ENCODE data around the gene FASLG. TPM values are rescaled to one million over a fixed set of nuclear protein-coding genes. Genes with fewer than 3 reads are reported as not detected.

FASLG gene
- total and polyA plus RNA-seq, 4 donors: 0.14 to 0.61 (median 0.30) TPM

GRCh38 chr1:172630868-172631267, 28.0 kb upstream of the FASLG start:
- H3K9ac ChIP-seq (ENCODE audit: low read depth in 1 of 2, low read length in 2 of 2): no peak overlapping the region
- WGBS: 69% methylated on average over 3 of the region's 3 CpGs

DNA sequence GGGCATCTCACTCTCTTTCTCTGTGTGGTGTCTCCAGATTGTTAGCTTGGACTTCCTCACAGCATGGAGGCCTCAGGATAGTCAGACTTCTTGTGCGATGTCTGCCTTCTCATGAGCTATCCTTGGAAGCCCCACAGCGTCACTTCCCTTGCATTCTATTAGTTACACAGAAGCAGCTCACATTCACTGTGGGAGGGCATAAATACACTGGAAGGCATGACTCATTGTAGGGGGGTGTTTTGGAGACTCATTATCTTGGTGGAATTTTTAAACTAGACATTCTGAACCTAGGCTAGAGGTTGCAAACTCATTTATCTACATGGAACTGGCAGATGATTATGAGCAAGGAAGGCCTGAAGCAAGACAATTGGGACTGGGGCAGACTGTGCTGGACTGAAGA, 21.4 kb upstream of the FASLG start:
- DNase-seq (ENCODE audit: low spot score): no peak
- no peaks in the 10 kb centered on the region for H3K36me3 ChIP-seq (ENCODE audit: control insufficient read depth in 4 of 4, insufficient read depth in 3 of 4, low read depth in 1 of 4, low read length in 3 of 4)
- 93% methylated on average over 2 of the region's 2 CpGs for WGBS
- no peaks in the 10 kb centered on the region for H3K4me1 ChIP-seq (ENCODE audit: control insufficient read depth in 4 of 4, insufficient read depth in 4 of 4, low read length in 3 of 4)
- TF ChIP-seq EGR1 (IDR thresholded peaks at IDR 0.05; ENCODE audit: low read depth in 2 of 2) (no peak), HNF4A (conservative IDR thresholded peaks at IDR 0.05) (no peak), RAD21 (IDR thresholded peaks at IDR 0.05) (no peak), GABPA (IDR thresholded peaks at IDR 0.05 in 1 of 2, conservative IDR thresholded peaks at IDR 0.05 in 1 of 2) (no peak), JUND (IDR thresholded peaks at IDR 0.05) (no peak), FOXA1 (IDR thresholded peaks at IDR 0.05) (no peak), HNF4G (IDR thresholded peaks at IDR 0.05) (no peak), NR2F2 (IDR thresholded peaks at IDR 0.05) (no peak)
- TF ChIP-seq, protein P1, sequence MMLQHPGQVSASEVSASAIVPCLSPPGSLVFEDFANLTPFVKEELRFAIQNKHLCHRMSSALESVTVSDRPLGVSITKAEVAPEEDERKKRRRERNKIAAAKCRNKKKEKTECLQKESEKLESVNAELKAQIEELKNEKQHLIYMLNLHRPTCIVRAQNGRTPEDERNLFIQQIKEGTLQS (IDR thresholded peaks at IDR 0.05): no peak
- TF ChIP-seq, protein P2, sequence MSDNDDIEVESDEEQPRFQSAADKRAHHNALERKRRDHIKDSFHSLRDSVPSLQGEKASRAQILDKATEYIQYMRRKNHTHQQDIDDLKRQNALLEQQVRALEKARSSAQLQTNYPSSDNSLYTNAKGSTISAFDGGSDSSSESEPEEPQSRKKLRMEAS (IDR thresholded peaks at IDR 0.05): no peak
- TF ChIP-seq, protein P3, sequence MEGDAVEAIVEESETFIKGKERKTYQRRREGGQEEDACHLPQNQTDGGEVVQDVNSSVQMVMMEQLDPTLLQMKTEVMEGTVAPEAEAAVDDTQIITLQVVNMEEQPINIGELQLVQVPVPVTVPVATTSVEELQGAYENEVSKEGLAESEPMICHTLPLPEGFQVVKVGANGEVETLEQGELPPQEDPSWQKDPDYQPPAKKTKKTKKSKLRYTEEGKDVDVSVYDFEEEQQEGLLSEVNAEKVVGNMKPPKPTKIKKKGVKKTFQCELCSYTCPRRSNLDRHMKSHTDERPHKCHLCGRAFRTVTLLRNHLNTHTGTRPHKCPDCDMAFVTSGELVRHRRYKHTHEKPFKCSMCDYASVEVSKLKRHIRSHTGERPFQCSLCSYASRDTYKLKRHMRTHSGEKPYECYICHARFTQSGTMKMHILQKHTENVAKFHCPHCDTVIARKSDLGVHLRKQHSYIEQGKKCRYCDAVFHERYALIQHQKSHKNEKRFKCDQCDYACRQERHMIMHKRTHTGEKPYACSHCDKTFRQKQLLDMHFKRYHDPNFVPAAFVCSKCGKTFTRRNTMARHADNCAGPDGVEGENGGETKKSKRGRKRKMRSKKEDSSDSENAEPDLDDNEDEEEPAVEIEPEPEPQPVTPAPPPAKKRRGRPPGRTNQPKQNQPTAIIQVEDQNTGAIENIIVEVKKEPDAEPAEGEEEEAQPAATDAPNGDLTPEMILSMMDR (IDR thresholded peaks at IDR 0.05; ENCODE audit: low read depth, low read length, missing input control): no peak
- H3K9me3 ChIP-seq (ENCODE audit: control insufficient read depth in 4 of 4, low read length in 3 of 4): no peaks in the 10 kb centered on the region
- no peaks in the 10 kb centered on the region for H3K27me3 ChIP-seq (ENCODE audit: control insufficient read depth in 4 of 4, insufficient read depth in 4 of 4, low read length in 3 of 4)
- no peak overlapping the region for H3K9ac ChIP-seq (ENCODE audit: low read depth in 1 of 2, low read length in 2 of 2)
- no peak overlapping the region for H3K27ac ChIP-seq (ENCODE audit: low read depth in 1 of 2, low read length in 2 of 2)
- H3K4me3 ChIP-seq (ENCODE audit: low read depth in 1 of 3, low read length in 3 of 3): no peak overlapping the region

More at GRCh38 chr1:172630868-172631267, 28.0 kb upstream of the FASLG start:
- Histone ChIP-seq H3K9me3 (ENCODE audit: control insufficient read depth in 4 of 4, low read length in 3 of 4) (no peaks in the 10 kb centered on the region), H3K4me3 (ENCODE audit: low read depth in 1 of 3, low read length in 3 of 3) (no peak overlapping the region), H3K4me1 (ENCODE audit: control insufficient read depth in 4 of 4, insufficient read depth in 4 of 4, low read length in 3 of 4) (no peaks in the 10 kb centered on the region), H3K36me3 (ENCODE audit: control insufficient read depth in 4 of 4, insufficient read depth in 3 of 4, low read depth in 1 of 4, low read length in 3 of 4) (no peaks in the 10 kb centered on the region), H3K27ac (ENCODE audit: low read depth in 1 of 2, low read length in 2 of 2) (no peak overlapping the region), H3K27me3 (ENCODE audit: control insufficient read depth in 4 of 4, insufficient read depth in 4 of 4, low read length in 3 of 4) (no peaks in the 10 kb centered on the region)
- TF ChIP-seq HNF4A (conservative IDR thresholded peaks at IDR 0.05) (no peak), EGR1 (IDR thresholded peaks at IDR 0.05; ENCODE audit: low read depth in 2 of 2) (no peak), FOXA1 (IDR thresholded peaks at IDR 0.05) (no peak)
- DNase-seq (ENCODE audit: low spot score): no peak

DNA sequence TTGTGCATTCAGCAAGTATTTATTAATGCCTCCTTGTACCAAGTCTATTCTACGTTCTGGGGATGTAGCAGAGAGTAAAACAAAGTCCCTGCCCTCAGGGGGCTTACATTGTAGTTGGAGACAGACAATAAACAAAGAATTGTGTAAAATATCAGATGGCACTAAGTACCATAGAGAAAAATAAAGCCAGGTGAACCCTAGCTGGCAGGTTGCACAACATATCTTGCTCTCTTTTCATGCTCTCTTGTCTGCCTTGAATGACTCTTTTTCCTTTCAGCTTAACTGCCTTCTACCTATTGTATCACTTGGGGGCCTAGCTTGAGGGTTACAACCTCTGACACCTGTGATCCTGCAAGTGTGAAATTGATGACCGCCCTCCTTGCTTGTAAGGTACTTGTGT, 20.7 kb upstream of the FASLG start:
- 83% methylated on average over 2 of the region's 2 CpGs for WGBS
- no peak for DNase-seq (ENCODE audit: low spot score)
- Histone ChIP-seq H3K27me3 (ENCODE audit: control insufficient read depth in 4 of 4, insufficient read depth in 4 of 4, low read length in 3 of 4) (no peaks in the 10 kb centered on the region), H3K36me3 (ENCODE audit: control insufficient read depth in 4 of 4, insufficient read depth in 3 of 4, low read depth in 1 of 4, low read length in 3 of 4) (no peaks in the 10 kb centered on the region), H3K9me3 (ENCODE audit: control insufficient read depth in 4 of 4, low read length in 3 of 4) (no peaks in the 10 kb centered on the region), H3K27ac (ENCODE audit: low read depth in 1 of 2, low read length in 2 of 2) (no peak overlapping the region), H3K4me1 (ENCODE audit: control insufficient read depth in 4 of 4, insufficient read depth in 4 of 4, low read length in 3 of 4) (no peaks in the 10 kb centered on the region), H3K9ac (ENCODE audit: low read depth in 1 of 2, low read length in 2 of 2) (no peak overlapping the region), H3K4me3 (ENCODE audit: low read depth in 1 of 3, low read length in 3 of 3) (no peak overlapping the region)
- TF ChIP-seq, protein P2 (IDR thresholded peaks at IDR 0.05): no peak
- TF ChIP-seq ZBTB33 (IDR thresholded peaks at IDR 0.05): no peak
- TF ChIP-seq, protein P3 (IDR thresholded peaks at IDR 0.05; ENCODE audit: low read depth, low read length, missing input control): no peak
